Osteocyte (in vitro differentiated cells): ENCODE data around the gene LUZP2. TPM values are rescaled to one million over a fixed set of nuclear protein-coding genes. Genes with fewer than 3 reads are reported as not detected.

Experiments used
- DNase-seq: peaks from one replicate; pipeline ENCODE4 v3.0.0; 2021; ENCODE audit warnings: mixed read lengths; ENCODE audit not compliant: unreplicated experiment; ENCODE audit errors: extremely low spot score
- H3K27ac Mint-ChIP-seq: one replicate; pipeline ENCODE4 v1.8.0; 2021; ENCODE audit warnings: mild to moderate bottlenecking, mixed read lengths; ENCODE audit not compliant: unreplicated experiment
- H3K27me3 Mint-ChIP-seq: one replicate; pipeline ENCODE4 v1.8.0; 2021; ENCODE audit warnings: mixed read lengths; ENCODE audit not compliant: unreplicated experiment
- H3K36me3 Mint-ChIP-seq: one replicate; pipeline ENCODE4 v1.8.0; 2021; ENCODE audit warnings: mixed read lengths; ENCODE audit not compliant: unreplicated experiment
- H3K4me1 Mint-ChIP-seq: one replicate; pipeline ENCODE4 v1.8.0; 2021; ENCODE audit warnings: mixed read lengths; ENCODE audit not compliant: unreplicated experiment
- H3K4me3 Mint-ChIP-seq: one replicate; pipeline ENCODE4 v1.8.0; 2021; ENCODE audit warnings: mild to moderate bottlenecking, moderate library complexity, mixed read lengths; ENCODE audit not compliant: unreplicated experiment
- H3K9me3 Mint-ChIP-seq: one replicate; pipeline ENCODE4 v1.8.0; 2021; ENCODE audit warnings: mixed read lengths; ENCODE audit not compliant: unreplicated experiment
- total RNA-seq: library from RNA; stranded (reverse); gene quantifications from 2 replicates; pipeline ENCODE4 v1.2.1, GENCODE V29; 2021
- TF ChIP-seq, protein P1 (sequence below): fragments of 200-600 bp; sonication (generic); IDR thresholded peaks from 2 replicates; pipeline ENCODE4 v1.5.0; 2021; ENCODE audit warnings: antibody characterized with exemption, mild to moderate bottlenecking, moderate library complexity

LUZP2 gene
- total RNA-seq, 1 donor from 2014 or later = 3.5 TPM

DNA sequence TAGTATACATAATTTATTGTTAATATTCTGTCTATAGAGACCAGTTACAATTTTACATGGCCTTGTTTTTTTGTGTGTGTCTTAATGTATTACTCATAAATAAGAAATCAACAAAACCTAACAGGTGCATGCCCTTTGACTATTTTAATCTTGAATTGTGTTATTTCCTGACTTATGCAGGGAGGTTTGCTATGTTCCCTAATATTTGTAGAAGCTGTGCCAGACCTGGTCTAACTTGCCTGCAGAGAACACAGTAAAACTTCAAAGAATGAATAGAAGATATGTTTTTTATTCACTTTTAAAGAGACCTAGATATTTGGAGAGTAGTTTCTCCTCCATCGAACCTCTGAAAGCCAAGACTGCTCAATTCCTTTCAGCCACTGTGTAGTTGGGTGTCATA lies 234.7 kb downstream of the LUZP2 start:
- DNase-seq = no peak
- TF ChIP-seq, protein P1, sequence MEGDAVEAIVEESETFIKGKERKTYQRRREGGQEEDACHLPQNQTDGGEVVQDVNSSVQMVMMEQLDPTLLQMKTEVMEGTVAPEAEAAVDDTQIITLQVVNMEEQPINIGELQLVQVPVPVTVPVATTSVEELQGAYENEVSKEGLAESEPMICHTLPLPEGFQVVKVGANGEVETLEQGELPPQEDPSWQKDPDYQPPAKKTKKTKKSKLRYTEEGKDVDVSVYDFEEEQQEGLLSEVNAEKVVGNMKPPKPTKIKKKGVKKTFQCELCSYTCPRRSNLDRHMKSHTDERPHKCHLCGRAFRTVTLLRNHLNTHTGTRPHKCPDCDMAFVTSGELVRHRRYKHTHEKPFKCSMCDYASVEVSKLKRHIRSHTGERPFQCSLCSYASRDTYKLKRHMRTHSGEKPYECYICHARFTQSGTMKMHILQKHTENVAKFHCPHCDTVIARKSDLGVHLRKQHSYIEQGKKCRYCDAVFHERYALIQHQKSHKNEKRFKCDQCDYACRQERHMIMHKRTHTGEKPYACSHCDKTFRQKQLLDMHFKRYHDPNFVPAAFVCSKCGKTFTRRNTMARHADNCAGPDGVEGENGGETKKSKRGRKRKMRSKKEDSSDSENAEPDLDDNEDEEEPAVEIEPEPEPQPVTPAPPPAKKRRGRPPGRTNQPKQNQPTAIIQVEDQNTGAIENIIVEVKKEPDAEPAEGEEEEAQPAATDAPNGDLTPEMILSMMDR = no peak
- H3K27ac Mint-ChIP-seq = no peak overlapping the region
- no peaks in the 10 kb centered on the region for H3K4me1 Mint-ChIP-seq
- H3K27me3 Mint-ChIP-seq = no peaks in the 10 kb centered on the region
- H3K4me3 Mint-ChIP-seq = no peak overlapping the region
- H3K36me3 Mint-ChIP-seq = no peaks in the 10 kb centered on the region
- no peaks in the 10 kb centered on the region for H3K9me3 Mint-ChIP-seq

DNA sequence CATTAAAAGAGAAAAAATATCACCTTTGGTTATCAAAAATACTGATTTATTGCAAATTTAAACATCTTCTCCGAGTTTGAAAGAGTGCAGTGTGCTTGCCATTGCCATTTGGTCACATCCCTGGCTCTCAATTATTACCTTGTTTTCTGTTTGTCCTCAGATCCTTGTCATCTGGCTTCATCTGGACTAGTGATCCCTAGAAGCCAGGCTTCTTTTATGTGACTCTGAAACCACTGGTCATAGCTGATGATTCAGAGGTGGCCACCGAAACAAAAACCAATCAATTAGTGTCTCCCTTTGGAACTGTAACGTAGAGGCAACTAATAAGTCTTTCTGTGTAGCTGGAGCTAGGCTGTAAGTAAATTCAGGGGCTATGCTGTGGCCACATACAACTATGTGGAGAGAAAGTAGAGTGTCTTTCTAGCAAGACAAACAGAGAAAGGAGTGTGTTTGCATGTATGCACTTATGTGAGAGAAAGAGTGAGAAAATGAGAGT lies 237.9 kb downstream of the LUZP2 start:
- no peaks in the 10 kb centered on the region for H3K27me3 Mint-ChIP-seq
- no peaks in the 10 kb centered on the region for H3K4me1 Mint-ChIP-seq
- no peaks in the 10 kb centered on the region for H3K36me3 Mint-ChIP-seq
- no peak overlapping the region for H3K4me3 Mint-ChIP-seq
- DNase-seq = no peak
- H3K27ac Mint-ChIP-seq = no peak overlapping the region
- TF ChIP-seq, protein P1 = no peak
- H3K9me3 Mint-ChIP-seq = no peaks in the 10 kb centered on the region

DNA sequence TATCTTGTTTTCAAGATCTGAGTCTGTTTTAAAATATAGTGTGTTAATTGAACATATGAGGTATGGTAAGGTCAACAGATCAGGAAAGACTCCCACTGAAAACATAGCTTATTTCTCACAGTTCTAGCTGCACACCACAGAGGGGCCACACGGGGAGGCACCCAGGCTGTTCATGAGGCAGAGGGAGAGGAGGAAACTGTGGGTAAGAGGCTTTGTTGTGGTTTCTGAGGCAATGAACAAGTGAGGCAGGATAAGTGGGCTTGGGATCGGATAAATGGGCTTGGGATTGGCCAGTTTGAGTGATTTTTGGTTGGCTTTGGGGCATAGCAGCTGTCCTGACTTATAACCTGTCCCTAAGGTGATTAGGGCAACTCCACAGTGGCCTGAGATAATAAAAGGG lies 242.1 kb downstream of the LUZP2 start:
- Mint-ChIP-seq H3K9me3 (no peaks in the 10 kb centered on the region), H3K4me1 (no peaks in the 10 kb centered on the region), H3K27me3 (no peaks in the 10 kb centered on the region), H3K27ac (no peak overlapping the region), H3K36me3 (no peaks in the 10 kb centered on the region), H3K4me3 (no peak overlapping the region)
- DNase-seq = no peak
- TF ChIP-seq, protein P1 = no peak

DNA sequence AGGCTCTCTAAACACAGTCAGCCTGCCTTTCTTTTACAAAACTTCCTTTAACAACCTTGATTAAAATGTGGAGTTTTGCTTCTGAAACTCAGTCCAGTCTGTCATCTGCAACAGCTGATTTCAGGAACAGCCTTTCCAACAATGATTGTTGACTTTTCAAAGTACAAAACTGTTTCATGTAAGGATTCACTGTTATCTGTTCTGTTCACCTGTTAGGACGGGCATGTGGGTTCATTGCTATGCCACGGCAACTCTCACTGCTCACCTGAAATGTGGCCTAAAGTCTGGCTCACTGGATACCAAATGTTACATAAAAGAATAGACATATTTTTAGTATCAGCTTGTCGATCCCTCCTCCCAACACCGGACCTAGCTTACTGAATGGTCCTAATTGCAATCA lies 242.8 kb downstream of the LUZP2 start:
- no peak overlapping the region for H3K27ac Mint-ChIP-seq
- H3K4me3 Mint-ChIP-seq = no peak overlapping the region
- H3K4me1 Mint-ChIP-seq = no peaks in the 10 kb centered on the region
- H3K36me3 Mint-ChIP-seq = no peaks in the 10 kb centered on the region
- H3K27me3 Mint-ChIP-seq = no peaks in the 10 kb centered on the region
- TF ChIP-seq, protein P1 = no peak
- DNase-seq = no peak
- no peaks in the 10 kb centered on the region for H3K9me3 Mint-ChIP-seq

DNA sequence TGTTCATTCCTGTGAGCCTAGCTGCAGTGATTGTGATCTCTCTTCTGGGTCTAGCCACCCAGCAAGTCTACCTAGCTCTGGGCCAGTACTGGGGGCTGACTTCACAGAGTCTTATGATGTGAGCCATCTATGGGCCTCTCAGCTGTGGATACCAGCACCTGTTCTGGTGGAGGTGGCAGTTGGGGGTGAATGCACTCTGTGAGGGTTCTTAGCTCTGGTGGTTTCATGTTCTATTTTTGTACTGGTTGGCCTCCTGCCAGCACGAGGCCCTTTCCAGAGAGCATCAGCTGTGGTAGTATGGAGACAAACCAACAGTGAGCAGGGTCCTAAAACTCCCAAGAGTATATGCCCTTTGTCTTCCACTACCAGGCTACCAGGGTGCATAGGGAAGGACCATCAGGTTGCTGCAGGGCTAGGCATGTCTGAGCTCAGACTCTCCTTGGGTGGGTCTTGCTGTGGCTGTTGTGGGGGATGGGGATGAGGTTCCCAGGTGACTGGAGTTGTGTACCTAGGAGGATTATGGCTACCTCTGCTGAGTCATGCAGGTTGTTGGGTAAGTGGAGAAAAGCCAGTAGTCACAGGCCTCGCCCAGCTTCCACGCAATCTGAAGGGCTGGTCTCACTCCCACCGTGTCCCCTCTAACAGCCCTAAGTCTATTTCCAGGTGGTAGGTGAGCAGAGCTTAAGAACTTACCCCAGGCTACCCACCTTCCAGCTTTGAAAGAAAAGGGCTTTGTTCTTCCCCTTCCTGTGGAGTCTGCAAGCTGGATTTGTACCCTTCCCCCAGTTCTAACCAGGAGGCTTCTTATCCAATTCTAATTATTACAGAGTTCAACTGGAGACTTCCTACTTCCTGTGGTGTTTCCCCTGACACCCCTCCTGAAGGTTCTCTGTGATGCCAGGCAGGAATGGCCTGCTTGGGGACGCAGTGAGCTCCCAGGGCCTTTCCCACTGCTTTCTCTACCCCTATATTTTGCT lies 250.7 kb downstream of the LUZP2 start:
- Mint-ChIP-seq H3K4me1 (no peaks in the 10 kb centered on the region), H3K36me3 (no peaks in the 10 kb centered on the region), H3K9me3 (no peaks in the 10 kb centered on the region), H3K4me3 (no peak overlapping the region), H3K27me3 (no peaks in the 10 kb centered on the region), H3K27ac (no peak overlapping the region)
- no peak for DNase-seq
- TF ChIP-seq, protein P1 = no peak
